Measurements from ENCODE around the gene BDNF. TPM values are rescaled to one million over a fixed set of nuclear protein-coding genes. Genes with fewer than 3 reads are reported as not detected.

Gene BDNF
- total and polyA plus RNA-seq, 2 donors (not counting 1 experiment from before 2014, with no cell fraction given): not detected

DNA sequence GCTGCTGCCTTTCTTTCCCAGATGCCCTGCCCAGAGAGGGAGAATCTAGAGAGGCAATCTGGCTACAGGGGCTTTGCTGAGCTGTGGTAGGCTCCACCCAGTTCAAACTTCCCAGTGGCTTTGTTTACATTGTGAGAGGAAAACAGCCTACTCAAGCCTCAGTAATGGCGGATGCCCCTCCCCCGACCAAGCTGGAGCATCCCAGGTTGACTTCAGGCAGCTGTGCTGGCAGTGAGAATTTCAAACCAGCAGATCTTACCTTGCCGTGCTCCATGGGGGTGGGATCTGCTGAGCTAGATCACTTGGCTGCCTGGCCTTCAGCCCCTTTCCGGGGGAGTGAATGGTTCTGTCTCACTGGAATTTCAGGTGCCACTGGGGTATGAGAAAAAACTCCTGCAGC is 12.2 kb downstream of the BDNF start:
- H3K27me3 ChIP-seq (replicated peaks in 1 of 4; ENCODE audit: control extremely low read depth in 1 of 4, control insufficient read depth in 3 of 4, insufficient read depth in 4 of 4, low read length in 3 of 4): no peaks in the 10 kb centered on the region
- POLR2A ChIA-PET: no interaction called here
- no peak overlapping the region for H3K27ac ChIP-seq (ENCODE audit: low read length in 2 of 2)
- Mint-ChIP-seq H3K4me1 (no peaks in the 10 kb centered on the region), H3K4me3 (no peak overlapping the region), H3K27ac (no peak overlapping the region), H3K27me3 (peaks cover 9% of the 10 kb centered on the region), H3K9me3 (ENCODE audit: insufficient read depth) (no peaks in the 10 kb centered on the region)
- no peaks in the 10 kb centered on the region for H3K9me3 ChIP-seq (ENCODE audit: control extremely low read depth in 1 of 3, control insufficient read depth in 2 of 3, insufficient read depth in 1 of 3, low read length in 2 of 3)
- TF ChIP-seq EZH2 (IDR thresholded peaks at IDR 0.05; ENCODE audit: borderline replicate concordance, insufficient read depth, low read depth, low read length, poor library complexity, severe bottlenecking): no peak
- TF ChIP-seq, protein P1, sequence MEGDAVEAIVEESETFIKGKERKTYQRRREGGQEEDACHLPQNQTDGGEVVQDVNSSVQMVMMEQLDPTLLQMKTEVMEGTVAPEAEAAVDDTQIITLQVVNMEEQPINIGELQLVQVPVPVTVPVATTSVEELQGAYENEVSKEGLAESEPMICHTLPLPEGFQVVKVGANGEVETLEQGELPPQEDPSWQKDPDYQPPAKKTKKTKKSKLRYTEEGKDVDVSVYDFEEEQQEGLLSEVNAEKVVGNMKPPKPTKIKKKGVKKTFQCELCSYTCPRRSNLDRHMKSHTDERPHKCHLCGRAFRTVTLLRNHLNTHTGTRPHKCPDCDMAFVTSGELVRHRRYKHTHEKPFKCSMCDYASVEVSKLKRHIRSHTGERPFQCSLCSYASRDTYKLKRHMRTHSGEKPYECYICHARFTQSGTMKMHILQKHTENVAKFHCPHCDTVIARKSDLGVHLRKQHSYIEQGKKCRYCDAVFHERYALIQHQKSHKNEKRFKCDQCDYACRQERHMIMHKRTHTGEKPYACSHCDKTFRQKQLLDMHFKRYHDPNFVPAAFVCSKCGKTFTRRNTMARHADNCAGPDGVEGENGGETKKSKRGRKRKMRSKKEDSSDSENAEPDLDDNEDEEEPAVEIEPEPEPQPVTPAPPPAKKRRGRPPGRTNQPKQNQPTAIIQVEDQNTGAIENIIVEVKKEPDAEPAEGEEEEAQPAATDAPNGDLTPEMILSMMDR (IDR thresholded peaks at IDR 0.05): no peak
- H3K36me3 ChIP-seq (replicated peaks in 1 of 2; ENCODE audit: control extremely low read depth in 1 of 2, control insufficient read depth in 1 of 2, extremely low read depth in 1 of 2, insufficient read depth in 2 of 2, low read length in 1 of 2): no peaks in the 10 kb centered on the region
- H3K79me2 ChIP-seq (ENCODE audit: control insufficient read depth, insufficient read depth, low read length): no peaks in the 10 kb centered on the region
- no peak overlapping the region for H3K9ac ChIP-seq (ENCODE audit: low read length)
- no peak overlapping the region for H3K4me3 ChIP-seq (ENCODE audit: control extremely low read depth in 1 of 5, extremely low read depth in 1 of 5, insufficient read depth in 1 of 5, low read depth in 2 of 5, low read length in 4 of 5)
- no peak for ATAC-seq (ENCODE audit: low read depth)
- 92% methylated on average over 4 of the region's 4 CpGs for WGBS (ENCODE audit: insufficient coverage)
- no peak overlapping the region for H2AFZ ChIP-seq (ENCODE audit: insufficient read depth, low read depth, low read length, poor library complexity, severe bottlenecking)
- intact Hi-C loops (cut with micrococcal nuclease): no loop called here
- no peaks in the 10 kb centered on the region for H3K4me1 ChIP-seq (ENCODE audit: control insufficient read depth in 2 of 2, insufficient read depth in 2 of 2, low read length in 2 of 2)
- H4K20me1 ChIP-seq (ENCODE audit: control insufficient read depth, insufficient read depth, low read length, poor library complexity, severe bottlenecking): no peaks in the 10 kb centered on the region
- no peak overlapping the region for H3K4me2 ChIP-seq (replicated peaks; ENCODE audit: low read depth, low read length, poor library complexity, severe bottlenecking)
- CTCF ChIA-PET: no interaction called here
- no peak for DNase-seq

DNA sequence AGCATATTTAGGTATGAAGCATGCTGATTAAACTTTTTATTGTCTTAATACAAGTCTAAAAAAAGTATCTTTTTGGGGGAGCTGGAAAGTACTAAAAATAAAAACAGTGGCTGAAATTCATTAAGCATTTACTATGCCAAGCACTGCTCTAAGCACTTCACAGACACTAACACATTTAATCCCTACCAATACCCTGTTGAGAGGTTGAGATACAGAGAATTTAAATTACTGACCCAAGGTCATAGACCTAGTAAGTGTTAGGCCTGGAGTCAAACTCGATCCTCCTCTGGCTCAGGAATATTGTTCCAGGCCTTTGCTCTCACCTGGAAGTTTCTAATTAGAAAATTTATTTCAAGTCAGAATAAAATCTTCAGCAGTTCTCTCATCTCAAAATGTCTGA is 18.6 kb downstream of the BDNF start:
- Histone ChIP-seq H3K9ac (ENCODE audit: low read length) (no peak overlapping the region), H3K4me1 (ENCODE audit: control insufficient read depth in 2 of 2, insufficient read depth in 2 of 2, low read length in 2 of 2) (no peaks in the 10 kb centered on the region), H3K4me2 (replicated peaks; ENCODE audit: low read depth, low read length, poor library complexity, severe bottlenecking) (no peak overlapping the region), H3K9me3 (ENCODE audit: control extremely low read depth in 1 of 3, control insufficient read depth in 2 of 3, insufficient read depth in 1 of 3, low read length in 2 of 3) (no peaks in the 10 kb centered on the region), H3K27me3 (replicated peaks in 1 of 4; ENCODE audit: control extremely low read depth in 1 of 4, control insufficient read depth in 3 of 4, insufficient read depth in 4 of 4, low read length in 3 of 4) (no peaks in the 10 kb centered on the region), H3K27ac (ENCODE audit: low read length in 2 of 2) (no peak overlapping the region), H2AFZ (ENCODE audit: insufficient read depth, low read depth, low read length, poor library complexity, severe bottlenecking) (no peak overlapping the region), H3K36me3 (replicated peaks in 1 of 2; ENCODE audit: control extremely low read depth in 1 of 2, control insufficient read depth in 1 of 2, extremely low read depth in 1 of 2, insufficient read depth in 2 of 2, low read length in 1 of 2) (no peaks in the 10 kb centered on the region), H4K20me1 (ENCODE audit: control insufficient read depth, insufficient read depth, low read length, poor library complexity, severe bottlenecking) (no peaks in the 10 kb centered on the region), H3K79me2 (ENCODE audit: control insufficient read depth, insufficient read depth, low read length) (no peaks in the 10 kb centered on the region), H3K4me3 (ENCODE audit: control extremely low read depth in 1 of 5, extremely low read depth in 1 of 5, insufficient read depth in 1 of 5, low read depth in 2 of 5, low read length in 4 of 5) (no peak overlapping the region)
- ATAC-seq (ENCODE audit: low read depth) (no peak), DNase-seq (no peak)
- ChIA-PET CTCF (no interaction called here), POLR2A (no interaction called here)
- Mint-ChIP-seq H3K27ac (no peak overlapping the region), H3K9me3 (ENCODE audit: insufficient read depth) (no peaks in the 10 kb centered on the region), H3K27me3 (peaks cover under 1% of the 10 kb centered on the region), H3K4me3 (no peak overlapping the region), H3K4me1 (no peaks in the 10 kb centered on the region)
- TF ChIP-seq, protein P1 (IDR thresholded peaks at IDR 0.05): no peak
- no peak for TF ChIP-seq EZH2 (IDR thresholded peaks at IDR 0.05; ENCODE audit: borderline replicate concordance, insufficient read depth, low read depth, low read length, poor library complexity, severe bottlenecking)
- intact Hi-C loops (cut with micrococcal nuclease): no loop called here
- no CpG with 5 or more reads among the region's 1 CpG for WGBS (ENCODE audit: insufficient coverage)

Measured in B cell (primary cell).